IMR-90 (cell line): ENCODE results near the gene EML3. TPM values are rescaled to one million over a fixed set of nuclear protein-coding genes. Genes with fewer than 3 reads are reported as not detected.
A peak's percentile ranks its signal among the peaks of the same experiment; 100 is the strongest.

Experiments
- ATAC-seq: fragments of 200-7000 bp; cut with Tn5 transposase; 2 replicates; pipeline ENCODE4 v1.9.1; 2020; ENCODE audit warnings: low read depth, mild to moderate bottlenecking, moderate library complexity
- BruUV-seq: library from RNA; stranded (reverse); fragments of 400-500 nt; replicated peaks from 2 replicates; lab custom pipeline; 2021; lab: Mats Ljungman, UMichigan
- CTCF ChIA-PET: fragments of 300-600 bp; formaldehyde crosslinking; extraction: SDS; loops from one replicate; lab custom pipeline; 2021; ENCODE audit warnings: antibody characterized with exemption; lab: Yijun Ruan, JAX
- POLR2A ChIA-PET: fragments of 300-600 bp; sonication (Branson Sonifier 250); formaldehyde crosslinking; loops from one replicate; lab custom pipeline; 2022; ENCODE audit warnings: antibody characterized with exemption; ENCODE audit not compliant: unreplicated experiment; lab: Charles Lee
- DNase-seq: peaks from one replicate; pipeline ENCODE4 v3.0.0; 2013
- H2AFZ ChIP-seq: replicated peaks from 2 replicates; pipeline ENCODE3; 2013; ENCODE audit warnings: low read length, mild to moderate bottlenecking; ENCODE audit not compliant: poor library complexity
- H2AK5ac ChIP-seq: 2 replicates; pipeline ENCODE4 v1.6.1; 2013; ENCODE audit warnings: low read depth, low read length, inconsistent platforms
- H2AK9ac ChIP-seq: replicated peaks from 2 replicates; pipeline ENCODE3; 2013; ENCODE audit warnings: mild to moderate bottlenecking, low read depth, low read length, moderate library complexity; ENCODE audit not compliant: poor library complexity
- H2BK120ac ChIP-seq: 2 replicates; pipeline ENCODE4 v1.6.1; 2013; ENCODE audit warnings: low read depth, low read length, inconsistent platforms
- H2BK15ac ChIP-seq: 3 replicates; pipeline ENCODE4 v1.6.1; 2013; ENCODE audit warnings: low read depth, low read length, inconsistent platforms
- H2BK20ac ChIP-seq: 2 replicates; pipeline ENCODE4 v1.6.1; 2013; ENCODE audit warnings: low read depth, mild to moderate bottlenecking, inconsistent platforms, low read length, moderate library complexity
- H2BK5ac ChIP-seq: 2 replicates; pipeline ENCODE4 v1.6.1; 2013; ENCODE audit warnings: mild to moderate bottlenecking, low read depth, low read length, inconsistent platforms; ENCODE audit not compliant: poor library complexity, severe bottlenecking
- H3K14ac ChIP-seq: replicated peaks from 2 replicates; pipeline ENCODE4 v1.6.1; 2013; ENCODE audit warnings: low read depth, low read length, inconsistent platforms
- H3K18ac ChIP-seq: 2 replicates; pipeline ENCODE4 v1.6.1; 2013; ENCODE audit warnings: low read depth, low read length, control low read depth
- H3K23ac ChIP-seq: 2 replicates; pipeline ENCODE4 v1.6.1; 2013; ENCODE audit warnings: low read depth, low read length, inconsistent platforms
- H3K27ac ChIP-seq: 2 replicates; pipeline ENCODE4 v1.5.1; 2013; ENCODE audit warnings: mild to moderate bottlenecking, control low read depth, low read length; ENCODE audit not compliant: insufficient read depth
- H3K27me3 ChIP-seq: 2 replicates; pipeline ENCODE4 v1.6.1; 2013; ENCODE audit warnings: low read length; ENCODE audit not compliant: control insufficient read depth, insufficient read depth
- H3K36me3 ChIP-seq: 2 replicates; pipeline ENCODE4 v1.6.1; 2013; ENCODE audit warnings: low read length, mixed read lengths; ENCODE audit not compliant: control insufficient read depth, insufficient read depth
- H3K4ac ChIP-seq: 2 replicates; pipeline ENCODE4 v1.6.1; 2013; ENCODE audit warnings: low read depth, low read length, inconsistent platforms
- H3K4me1 ChIP-seq: 2 replicates; pipeline ENCODE4 v1.6.1; 2013; ENCODE audit warnings: low read length, mixed read lengths; ENCODE audit not compliant: control insufficient read depth, insufficient read depth
- H3K4me2 ChIP-seq: 2 replicates; pipeline ENCODE4 v1.6.1; 2013; ENCODE audit warnings: low read depth, mild to moderate bottlenecking, control low read depth, low read length, moderate library complexity
- H3K4me3 ChIP-seq: 2 replicates; pipeline ENCODE4 v1.5.1; 2013; ENCODE audit warnings: low read depth, mild to moderate bottlenecking, control low read depth, low read length, moderate library complexity; ENCODE audit not compliant: insufficient read depth
- H3K56ac ChIP-seq: 2 replicates; pipeline ENCODE4 v1.6.1; 2013; ENCODE audit warnings: low read length, inconsistent platforms; ENCODE audit not compliant: insufficient read depth; ENCODE audit errors: extremely low read depth
- H3K79me1 ChIP-seq, 2 experiments: 2 replicates each; pipeline ENCODE4 v1.6.1; 2013; ENCODE audit warnings: low read length in 2 of 2, inconsistent platforms in 1 of 2, low read depth in 1 of 2
- H3K9ac ChIP-seq: 2 replicates; pipeline ENCODE4 v1.6.1; 2013; ENCODE audit warnings: low read depth, low read length, control low read depth
- H3K9me1 ChIP-seq: 2 replicates; pipeline ENCODE4 v1.6.1; 2013; ENCODE audit warnings: low read length, inconsistent platforms; ENCODE audit not compliant: insufficient read depth
- H3K9me3 ChIP-seq: 2 replicates; pipeline ENCODE4 v1.6.1; 2013; ENCODE audit warnings: low read length; ENCODE audit not compliant: control insufficient read depth, insufficient read depth
- H4K20me1 ChIP-seq: 2 replicates; pipeline ENCODE4 v1.6.1; 2013; ENCODE audit warnings: low read length, inconsistent platforms; ENCODE audit not compliant: insufficient read depth
- H4K5ac ChIP-seq: 2 replicates; pipeline ENCODE4 v1.6.1; 2013; ENCODE audit warnings: mild to moderate bottlenecking, low read depth, low read length, control low read depth
- H4K8ac ChIP-seq, 2 experiments: 2 replicates each; pipeline ENCODE4 v1.6.1; 2013; ENCODE audit warnings: low read depth in 2 of 2, low read length in 2 of 2, control low read depth in 1 of 2, inconsistent platforms in 1 of 2
- H4K91ac ChIP-seq: 2 replicates; pipeline ENCODE4 v1.6.1; 2013; ENCODE audit warnings: low read depth, low read length, inconsistent platforms; ENCODE audit not compliant: insufficient read depth
- BHLHE40 ChIP-seq: fragments of 150-350 bp; IDR thresholded peaks from 2 replicates; pipeline ENCODE4 v1.6.1; 2016; ENCODE audit warnings: mild to moderate bottlenecking, low read depth, low read length
- CEBPB ChIP-seq: IDR thresholded peaks from 2 replicates; pipeline ENCODE4 v1.6.1; 2012; ENCODE audit warnings: low read depth, low read length, improper control_type of control experiment
- CHD1 ChIP-seq: IDR thresholded peaks from 2 replicates; pipeline ENCODE4 v1.6.1; 2012; ENCODE audit warnings: low read depth, low read length, improper control_type of control experiment
- MAFK ChIP-seq: IDR thresholded peaks from 2 replicates; pipeline ENCODE4 v1.6.1; 2012; ENCODE audit warnings: low read depth, low read length, improper control_type of control experiment
- MXI1 ChIP-seq: IDR thresholded peaks from 2 replicates; pipeline ENCODE4 v1.6.1; 2012; ENCODE audit warnings: low read depth, mild to moderate bottlenecking, low read length, moderate library complexity, borderline replicate concordance
- NFE2L2 ChIP-seq: fragments of 150-350 bp; IDR thresholded peaks from 2 replicates; pipeline ENCODE4 v1.6.1; 2016; ENCODE audit warnings: low read depth, mild to moderate bottlenecking, low read length
- RCOR1 ChIP-seq: IDR thresholded peaks from 2 replicates; pipeline ENCODE4 v1.6.1; 2012; ENCODE audit warnings: mild to moderate bottlenecking, low read length, improper control_type of control experiment; ENCODE audit not compliant: insufficient replicate concordance
- RFX5 ChIP-seq: IDR thresholded peaks from 2 replicates; pipeline ENCODE4 v1.8.0; 2012; ENCODE audit warnings: low read depth, mild to moderate bottlenecking, low read length, moderate library complexity
- SMC3 ChIP-seq: fragments of 150-350 bp; IDR thresholded peaks from 2 replicates; pipeline ENCODE4 v1.6.1; 2016; ENCODE audit warnings: low read depth, mild to moderate bottlenecking, antibody characterized with exemption, low read length, moderate library complexity
- WGBS, 2 experiments: methylation state at CpG; one replicate each; pipeline versions ENCODE4 v1.1.5 to v1.1.7; 2013; ENCODE audit warnings: missing lambda C conversion rate in 2 of 2; ENCODE audit not compliant: insufficient read length in 1 of 2; ENCODE audit errors: extremely low coverage in 2 of 2; 5-methylcytosine and 5-hydroxymethylcytosine counted together
- dilution Hi-C: fragments of 300-500 bp; cut with HindIII; formaldehyde crosslinking; loops from one replicate; pipeline ENCODE4 v1.14.3; 2018; ENCODE audit warnings: low sequenced_read_pairs; ENCODE audit not compliant: unreplicated experiment
- in situ Hi-C: fragments of 300-500 bp; cut with MboI; formaldehyde crosslinking; loops from 3 replicates; pipeline ENCODE4 v1.14.3; 2019; ENCODE audit warnings: low sequenced_read_pairs, inconsistent platforms, mixed read lengths
- intact Hi-C: fragments of 100-400 bp; cut with micrococcal nuclease; formaldehyde crosslinking; loops from 2 replicates; pipeline ENCODE4 v1.10.0; 2022
- polyA plus RNA-seq, 3 experiments: library from polyadenylated mRNA; depleted of rRNA; stranded (reverse); fragments of >200 nt; gene quantifications; 2 replicates each; pipeline ENCODE4 v1.2.3, GENCODE V29; 2012; ENCODE audit warnings: low replicate concordance in 1 of 3
- total RNA-seq: library from RNA; depleted of rRNA; stranded (reverse); fragments of >200 nt; gene quantifications from 2 replicates; pipeline ENCODE4 v1.2.3, GENCODE V29; 2012
- TF ChIP-seq, protein P1 (sequence below): conservative IDR thresholded peaks from 2 replicates; pipeline ENCODE4 v1.5.1; 2012; ENCODE audit warnings: mild to moderate bottlenecking, low read depth, low read length, improper control_type of control experiment
- TF ChIP-seq, protein P2 (sequence below): fragments of 150-350 bp; IDR thresholded peaks from 2 replicates; pipeline ENCODE4 v1.6.1; 2017; ENCODE audit warnings: mild to moderate bottlenecking, antibody characterized with exemption, low read length, low read depth
- TF ChIP-seq, protein P3 (sequence below): fragments of 150-350 bp; IDR thresholded peaks from 2 replicates; pipeline ENCODE4 v1.6.1; 2016; ENCODE audit warnings: low read depth, mild to moderate bottlenecking, low read length, moderate library complexity, borderline replicate concordance

EML3 gene
- total and polyA plus RNA-seq, 2 of the 4 experiments (the other 2 are of a cell fraction), result 5.0 to 24.7 TPM

DNA sequence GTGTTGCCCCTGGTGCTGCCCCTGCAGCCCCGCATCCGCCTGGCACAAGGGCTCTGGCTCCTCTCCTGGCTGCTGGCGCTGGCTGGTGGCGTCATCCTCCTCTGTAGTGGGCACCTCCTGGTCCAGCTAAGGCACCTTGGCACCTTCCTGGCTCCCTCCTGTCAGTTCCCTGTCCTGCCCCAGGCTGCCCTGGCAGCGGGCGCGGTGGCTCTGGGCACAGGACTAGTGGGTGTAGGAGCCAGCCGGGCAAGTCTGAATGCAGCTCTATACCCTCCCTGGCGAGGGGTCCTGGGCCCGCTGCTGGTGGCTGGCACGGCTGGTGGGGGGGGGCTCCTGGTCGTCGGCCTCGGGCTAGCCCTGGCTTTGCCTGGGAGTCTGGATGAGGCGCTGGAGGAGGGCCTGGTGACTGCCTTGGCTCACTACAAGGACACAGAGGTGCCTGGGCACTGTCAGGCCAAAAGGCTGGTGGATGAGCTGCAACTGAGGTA is 760 bp upstream of the EML3 start:
- Histone ChIP-seq H2BK5ac (peak overlapping the region; percentile 60), H3K9me1 (no peaks in the 10 kb centered on the region), H3K4me1 (peaks cover 10% of the 10 kb centered on the region), H3K36me3 (peaks cover 30% of the 10 kb centered on the region), H3K14ac (no peak overlapping the region), H3K4me3 (peak overlapping the region; percentile 14; the same call in 1 of the 2 replicates), H2AK9ac (peak overlapping the region; percentile 87), H4K91ac (peak overlapping the region; percentile 56; the same call in 1 of the 2 replicates), H3K4ac (peak overlapping the region; percentile 64), H3K27ac (peak overlapping the region; percentile 70), H4K5ac (peak overlapping the region; percentile 66), H2BK20ac (no peak overlapping the region), H3K79me1 (peaks cover 16 to 21% of the 10 kb centered on the region in 2 experiments), H3K18ac (no peak overlapping the region), H2BK15ac (no peak overlapping the region; the same call in 2 of the 3 replicates), H3K4me2 (no peak overlapping the region), H3K27me3 (no peaks in the 10 kb centered on the region), H4K20me1 (peaks cover 11% of the 10 kb centered on the region), H3K9ac (no peak overlapping the region), H4K8ac (peak overlapping the region in 1 of 2 experiments; percentile 88; a peak in 2 of 4 replicates), H2AK5ac (peak overlapping the region; percentile 83; the same call in 1 of the 2 replicates), H3K23ac (no peak overlapping the region), H3K56ac (no peak overlapping the region), H2BK120ac (no peak overlapping the region; the same call in 1 of the 2 replicates), H2AFZ (peak overlapping the region; percentile 92), H3K9me3 (no peaks in the 10 kb centered on the region)
- dilution Hi-C loops (no loop called here), in situ Hi-C loops (no loop called here), intact Hi-C loops (loop anchor here (5.0 kb wide), 1 partner anchor 249 kb away; no protein-coding TSS in a partner anchor)
- ATAC-seq (no peak), DNase-seq (no peak)
- TF ChIP-seq CEBPB (no peak), MXI1 (no peak), RCOR1 (no peak), CHD1 (no peak), BHLHE40 (no peak), NFE2L2 (no peak), RFX5 (no peak), SMC3 (no peak), MAFK (no peak)
- TF ChIP-seq, protein P1, sequence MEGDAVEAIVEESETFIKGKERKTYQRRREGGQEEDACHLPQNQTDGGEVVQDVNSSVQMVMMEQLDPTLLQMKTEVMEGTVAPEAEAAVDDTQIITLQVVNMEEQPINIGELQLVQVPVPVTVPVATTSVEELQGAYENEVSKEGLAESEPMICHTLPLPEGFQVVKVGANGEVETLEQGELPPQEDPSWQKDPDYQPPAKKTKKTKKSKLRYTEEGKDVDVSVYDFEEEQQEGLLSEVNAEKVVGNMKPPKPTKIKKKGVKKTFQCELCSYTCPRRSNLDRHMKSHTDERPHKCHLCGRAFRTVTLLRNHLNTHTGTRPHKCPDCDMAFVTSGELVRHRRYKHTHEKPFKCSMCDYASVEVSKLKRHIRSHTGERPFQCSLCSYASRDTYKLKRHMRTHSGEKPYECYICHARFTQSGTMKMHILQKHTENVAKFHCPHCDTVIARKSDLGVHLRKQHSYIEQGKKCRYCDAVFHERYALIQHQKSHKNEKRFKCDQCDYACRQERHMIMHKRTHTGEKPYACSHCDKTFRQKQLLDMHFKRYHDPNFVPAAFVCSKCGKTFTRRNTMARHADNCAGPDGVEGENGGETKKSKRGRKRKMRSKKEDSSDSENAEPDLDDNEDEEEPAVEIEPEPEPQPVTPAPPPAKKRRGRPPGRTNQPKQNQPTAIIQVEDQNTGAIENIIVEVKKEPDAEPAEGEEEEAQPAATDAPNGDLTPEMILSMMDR, result no peak
- TF ChIP-seq, protein P2, sequence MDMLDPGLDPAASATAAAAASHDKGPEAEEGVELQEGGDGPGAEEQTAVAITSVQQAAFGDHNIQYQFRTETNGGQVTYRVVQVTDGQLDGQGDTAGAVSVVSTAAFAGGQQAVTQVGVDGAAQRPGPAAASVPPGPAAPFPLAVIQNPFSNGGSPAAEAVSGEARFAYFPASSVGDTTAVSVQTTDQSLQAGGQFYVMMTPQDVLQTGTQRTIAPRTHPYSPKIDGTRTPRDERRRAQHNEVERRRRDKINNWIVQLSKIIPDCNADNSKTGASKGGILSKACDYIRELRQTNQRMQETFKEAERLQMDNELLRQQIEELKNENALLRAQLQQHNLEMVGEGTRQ, result no peak
- TF ChIP-seq, protein P3, sequence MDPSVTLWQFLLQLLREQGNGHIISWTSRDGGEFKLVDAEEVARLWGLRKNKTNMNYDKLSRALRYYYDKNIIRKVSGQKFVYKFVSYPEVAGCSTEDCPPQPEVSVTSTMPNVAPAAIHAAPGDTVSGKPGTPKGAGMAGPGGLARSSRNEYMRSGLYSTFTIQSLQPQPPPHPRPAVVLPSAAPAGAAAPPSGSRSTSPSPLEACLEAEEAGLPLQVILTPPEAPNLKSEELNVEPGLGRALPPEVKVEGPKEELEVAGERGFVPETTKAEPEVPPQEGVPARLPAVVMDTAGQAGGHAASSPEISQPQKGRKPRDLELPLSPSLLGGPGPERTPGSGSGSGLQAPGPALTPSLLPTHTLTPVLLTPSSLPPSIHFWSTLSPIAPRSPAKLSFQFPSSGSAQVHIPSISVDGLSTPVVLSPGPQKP, result no peak
- no TSS peak for BruUV-seq
- 65% methylated on average over 8 of the region's 15 CpGs; no CpG with 5 or more reads in 1 of the 2 experiments for WGBS, 2 experiments
- ChIA-PET POLR2A (no interaction called here), CTCF (interaction anchor here (1.5 kb wide), 1 partner anchor 22 kb away, joined by 3 read pairs; the partner anchor contains the start of gene TUT1)
